ENCODE measurements around the gene AIRE.
"Not testable (repeated sequence)": the region's sequence is repeated elsewhere in the genome, so short reads cannot be mapped to it uniquely, and the experiment has no call there.

The AIRE gene

DNA sequence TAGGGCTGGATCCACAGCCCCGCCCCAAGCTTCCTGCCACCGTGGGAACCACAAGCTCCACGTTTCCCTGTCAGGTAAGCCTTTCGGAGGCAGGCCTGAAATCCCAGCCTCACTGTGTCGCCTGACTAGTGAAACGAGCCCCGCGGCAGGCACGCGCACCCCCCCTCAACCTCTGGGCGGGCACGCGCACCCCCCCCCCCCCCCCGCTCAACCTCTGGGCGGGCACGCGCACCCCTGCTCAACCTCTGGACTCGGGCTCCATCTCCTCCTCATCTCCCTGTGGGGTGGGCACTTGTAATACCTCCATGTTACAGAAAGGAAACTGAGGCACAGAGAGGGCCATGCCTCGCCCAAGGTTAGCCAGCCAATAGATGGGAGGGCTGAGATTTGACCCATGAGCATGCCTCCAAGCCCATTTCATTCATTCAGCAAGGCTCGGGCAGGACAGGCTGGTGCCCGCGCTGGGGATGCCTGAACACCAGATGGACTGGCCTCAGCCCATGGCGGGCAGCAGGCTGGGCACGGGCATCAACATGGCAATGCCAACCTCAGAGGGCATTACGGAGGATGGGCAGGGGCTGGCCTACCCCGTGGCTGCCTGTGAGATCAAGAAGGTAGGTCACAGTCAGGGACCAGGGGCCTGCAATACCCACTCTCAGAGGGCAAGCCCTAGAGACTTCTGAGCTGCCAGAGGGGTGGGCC lies 48.8 kb downstream of the AIRE start:
- no peak overlapping the region for H3K27ac ChIP-seq (ENCODE audit: low read length)
- peaks cover 8% of the 10 kb centered on the region in 2 donors for H3K36me3 ChIP-seq (ENCODE audit: control insufficient read depth in 2 of 2, insufficient read depth in 2 of 2, low read length in 2 of 2)
- no peak overlapping the region for H3K9ac ChIP-seq (ENCODE audit: low read length in 2 of 2)
- no peaks in the 10 kb centered on the region for H3K9me3 ChIP-seq (ENCODE audit: control insufficient read depth in 2 of 2, low read length in 2 of 2)
- H3K27me3 ChIP-seq (ENCODE audit: control insufficient read depth in 1 of 2, insufficient read depth in 2 of 2, low read length in 2 of 2): no peaks in the 10 kb centered on the region
- peaks cover 10% of the 10 kb centered on the region for H3K4me1 ChIP-seq (ENCODE audit: control insufficient read depth, insufficient read depth, low read length)
- no peak overlapping the region for H3K4me3 ChIP-seq (ENCODE audit: low read length in 2 of 2)

GRCh38 chr21:44335266-44336059 lies 49.8 kb downstream of the AIRE start:
- Histone ChIP-seq H3K9me3 (ENCODE audit: control insufficient read depth in 2 of 2, low read length in 2 of 2) (no peaks in the 10 kb centered on the region), H3K27ac (ENCODE audit: low read length) (no peak overlapping the region), H3K9ac (ENCODE audit: low read length in 2 of 2) (no peak overlapping the region), H3K36me3 (ENCODE audit: control insufficient read depth in 2 of 2, insufficient read depth in 2 of 2, low read length in 2 of 2) (peaks cover 8% of the 10 kb centered on the region in 2 donors), H3K4me3 (ENCODE audit: low read length in 2 of 2) (no peak overlapping the region), H3K27me3 (ENCODE audit: control insufficient read depth in 1 of 2, insufficient read depth in 2 of 2, low read length in 2 of 2) (no peaks in the 10 kb centered on the region), H3K4me1 (ENCODE audit: control insufficient read depth, insufficient read depth, low read length) (peaks cover 18% of the 10 kb centered on the region)

- Histone ChIP-seq H3K4me1 (ENCODE audit: control insufficient read depth, insufficient read depth, low read length) (peaks cover 19% of the 10 kb centered on the region), H3K27me3 (ENCODE audit: control insufficient read depth in 1 of 2, insufficient read depth in 2 of 2, low read length in 2 of 2) (no peaks in the 10 kb centered on the region), H3K9me3 (ENCODE audit: control insufficient read depth in 2 of 2, low read length in 2 of 2) (no peaks in the 10 kb centered on the region), H3K4me3 (ENCODE audit: low read length in 2 of 2) (no peak overlapping the region), H3K9ac (ENCODE audit: low read length in 2 of 2) (no peak overlapping the region), H3K27ac (ENCODE audit: low read length) (peak overlapping the region; percentile 78), H3K36me3 (ENCODE audit: control insufficient read depth in 2 of 2, insufficient read depth in 2 of 2, low read length in 2 of 2) (peaks cover 5 to 7% of the 10 kb centered on the region in 2 donors)
Observed at GRCh38 chr21:44337449-44337848, 51.8 kb downstream of the AIRE start.

GRCh38 chr21:44337941-44338895 lies 52.5 kb downstream of the AIRE start:
- H3K27me3 ChIP-seq (ENCODE audit: control insufficient read depth in 1 of 2, insufficient read depth in 2 of 2, low read length in 2 of 2): no peaks in the 10 kb centered on the region
- peaks cover 19% of the 10 kb centered on the region for H3K4me1 ChIP-seq (ENCODE audit: control insufficient read depth, insufficient read depth, low read length)
- no peaks in the 10 kb centered on the region for H3K9me3 ChIP-seq (ENCODE audit: control insufficient read depth in 2 of 2, low read length in 2 of 2)
- peak overlapping the region; percentile 42 to 54 for H3K9ac ChIP-seq (ENCODE audit: low read length in 2 of 2)
- peak overlapping the region; percentile 60 to 74 for H3K4me3 ChIP-seq (ENCODE audit: low read length in 2 of 2)
- peaks cover 5% of the 10 kb centered on the region in 2 donors for H3K36me3 ChIP-seq (ENCODE audit: control insufficient read depth in 2 of 2, insufficient read depth in 2 of 2, low read length in 2 of 2)
- H3K27ac ChIP-seq (ENCODE audit: low read length): peak overlapping the region; percentile 78

DNA sequence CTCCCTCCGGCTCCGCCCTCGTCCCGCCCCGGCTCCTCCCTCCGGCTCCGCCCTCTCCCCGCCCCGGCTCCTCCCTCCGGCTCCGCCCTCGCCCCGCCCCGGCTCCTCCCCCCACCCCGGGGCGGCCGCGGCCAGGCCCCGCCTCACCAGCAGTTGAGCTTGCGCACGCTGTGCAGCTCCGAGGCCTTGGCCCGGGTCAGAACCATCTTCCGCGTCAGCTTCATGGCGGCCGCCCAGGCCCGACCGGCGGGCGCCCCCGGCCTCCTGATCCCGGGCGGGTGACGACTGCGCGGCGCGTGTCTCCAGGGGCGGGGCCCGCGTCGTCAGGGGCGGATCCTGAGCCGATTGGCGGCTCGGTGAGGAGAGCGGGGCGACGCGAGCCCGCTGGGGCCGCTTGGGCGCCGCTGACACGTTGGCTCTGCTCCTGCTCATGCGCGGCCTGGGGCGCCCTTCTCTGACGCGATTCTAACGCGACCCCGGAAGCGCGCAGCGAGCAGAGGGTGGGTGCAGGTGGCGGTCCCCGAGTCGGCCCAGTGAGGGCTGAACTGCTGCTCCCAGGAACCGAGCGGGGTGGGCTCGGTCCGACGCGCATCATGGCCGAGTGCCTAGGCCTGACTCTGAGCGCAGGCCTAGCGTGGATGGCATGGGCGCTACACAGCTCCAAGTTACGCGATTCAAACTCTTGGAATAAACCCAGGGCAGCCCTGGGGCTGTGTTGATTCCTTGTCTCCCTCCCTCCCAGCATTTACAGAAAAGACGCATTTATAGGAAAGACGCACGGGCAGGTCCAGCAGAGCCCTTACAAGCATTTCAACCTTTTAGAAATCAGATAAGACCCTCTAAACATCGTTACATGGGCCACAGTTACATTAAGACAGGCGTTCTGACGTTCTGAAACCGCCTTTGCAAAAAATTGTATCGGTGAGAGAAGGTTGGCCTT lies 53.6 kb downstream of the AIRE start, which contains the start of gene CFAP410:
Gene CFAP410 (minus strand): TSS at position 420 of the 940 bp plus-strand sequence. CDS start 196 bp downstream, at position 224.
- Histone ChIP-seq H3K4me1 (ENCODE audit: control insufficient read depth, insufficient read depth, low read length) (peaks cover 19% of the 10 kb centered on the region), H3K9me3 (ENCODE audit: control insufficient read depth in 2 of 2, low read length in 2 of 2) (no peaks in the 10 kb centered on the region), H3K4me3 (ENCODE audit: low read length in 2 of 2) (peak within 1 kb of the TSS; percentile 88 to 97), H3K9ac (ENCODE audit: low read length in 2 of 2) (peak within 1 kb of the TSS; percentile 93 to 98), H3K27me3 (ENCODE audit: control insufficient read depth in 1 of 2, insufficient read depth in 2 of 2, low read length in 2 of 2) (no peaks in the 10 kb centered on the region), H3K27ac (ENCODE audit: low read length) (peak within 1 kb of the TSS; percentile 98), H3K36me3 (ENCODE audit: control insufficient read depth in 2 of 2, insufficient read depth in 2 of 2, low read length in 2 of 2) (peaks cover 5% of the 10 kb centered on the region in 2 donors)

GRCh38 chr21:44341726-44342458 lies 56.2 kb downstream of the AIRE start:
- not testable (repeated sequence) for H3K36me3 ChIP-seq (ENCODE audit: control insufficient read depth in 2 of 2, insufficient read depth in 2 of 2, low read length in 2 of 2); H3K27ac ChIP-seq (ENCODE audit: low read length); H3K27me3 ChIP-seq (ENCODE audit: control insufficient read depth in 1 of 2, insufficient read depth in 2 of 2, low read length in 2 of 2); H3K4me3 ChIP-seq (ENCODE audit: low read length in 2 of 2); H3K9me3 ChIP-seq (ENCODE audit: control insufficient read depth in 2 of 2, low read length in 2 of 2); H3K9ac ChIP-seq (ENCODE audit: low read length in 2 of 2)
- peaks cover 19% of the 10 kb centered on the region for H3K4me1 ChIP-seq (ENCODE audit: control insufficient read depth, insufficient read depth, low read length)

DNA sequence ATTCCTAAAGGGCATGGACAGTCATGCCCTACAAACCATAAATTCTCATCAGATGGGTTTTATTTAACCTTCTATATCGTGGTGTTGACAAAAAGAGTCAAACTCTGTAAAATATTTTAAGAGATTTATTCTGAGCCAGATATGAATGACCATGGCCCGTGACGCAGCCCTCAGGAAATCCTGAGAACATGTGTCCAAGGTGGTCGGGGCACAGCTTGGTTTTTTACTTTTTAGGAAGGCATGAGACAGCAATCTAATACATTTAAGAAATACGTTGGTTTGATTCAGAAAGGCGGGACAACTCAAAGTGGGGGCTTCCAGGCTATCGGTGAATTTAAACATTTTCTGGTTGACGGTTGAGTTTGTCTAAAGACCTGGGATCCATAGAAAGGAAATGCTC lies 57.3 kb downstream of the AIRE start:
- H3K4me3 ChIP-seq (ENCODE audit: low read length in 2 of 2); H3K36me3 ChIP-seq (ENCODE audit: control insufficient read depth in 2 of 2, insufficient read depth in 2 of 2, low read length in 2 of 2); H3K27me3 ChIP-seq (ENCODE audit: control insufficient read depth in 1 of 2, insufficient read depth in 2 of 2, low read length in 2 of 2); H3K9ac ChIP-seq (ENCODE audit: low read length in 2 of 2); H3K27ac ChIP-seq (ENCODE audit: low read length); H3K9me3 ChIP-seq (ENCODE audit: control insufficient read depth in 2 of 2, low read length in 2 of 2): not testable (repeated sequence)
- H3K4me1 ChIP-seq (ENCODE audit: control insufficient read depth, insufficient read depth, low read length): peaks cover 15% of the 10 kb centered on the region

- no peaks in the 10 kb centered on the region for H3K36me3 ChIP-seq (ENCODE audit: control insufficient read depth in 2 of 2, insufficient read depth in 2 of 2, low read length in 2 of 2)
- no peak overlapping the region for H3K9ac ChIP-seq (ENCODE audit: low read length in 2 of 2)
- no peaks in the 10 kb centered on the region for H3K9me3 ChIP-seq (ENCODE audit: control insufficient read depth in 2 of 2, low read length in 2 of 2)
- H3K27me3 ChIP-seq (ENCODE audit: control insufficient read depth in 1 of 2, insufficient read depth in 2 of 2, low read length in 2 of 2): peaks cover 15 to 16% of the 10 kb centered on the region in 2 donors
- H3K4me1 ChIP-seq (ENCODE audit: control insufficient read depth, insufficient read depth, low read length): peaks cover 7% of the 10 kb centered on the region
- no peak overlapping the region for H3K4me3 ChIP-seq (ENCODE audit: low read length in 2 of 2)
- H3K27ac ChIP-seq (ENCODE audit: low read length): no peak overlapping the region
Observed at GRCh38 chr21:44344541-44345183, 59.0 kb downstream of the AIRE start.

GRCh38 chr21:44345495-44345894 lies 59.8 kb downstream of the AIRE start:
- H3K27me3 ChIP-seq (ENCODE audit: control insufficient read depth in 1 of 2, insufficient read depth in 2 of 2, low read length in 2 of 2): peaks cover 18 to 19% of the 10 kb centered on the region in 2 donors
- peaks cover 6% of the 10 kb centered on the region for H3K4me1 ChIP-seq (ENCODE audit: control insufficient read depth, insufficient read depth, low read length)
- H3K36me3 ChIP-seq (ENCODE audit: control insufficient read depth in 2 of 2, insufficient read depth in 2 of 2, low read length in 2 of 2): no peaks in the 10 kb centered on the region
- no peak overlapping the region for H3K27ac ChIP-seq (ENCODE audit: low read length)
- no peak overlapping the region for H3K9ac ChIP-seq (ENCODE audit: low read length in 2 of 2)
- H3K9me3 ChIP-seq (ENCODE audit: control insufficient read depth in 2 of 2, low read length in 2 of 2): no peaks in the 10 kb centered on the region
- no peak overlapping the region for H3K4me3 ChIP-seq (ENCODE audit: low read length in 2 of 2)
